CD4-positive, alpha-beta T cell (primary cell): ENCODE data around the gene GLO1. TPM values are rescaled to one million over a fixed set of nuclear protein-coding genes. Genes with fewer than 3 reads are reported as not detected.

Experiments used
- ATAC-seq: fragments of 200-7000 bp; cut with Tn5 transposase; one replicate; pipeline ENCODE4 v1.10.0; 2022; ENCODE audit warnings: mild to moderate bottlenecking; ENCODE audit not compliant: poor library complexity
- CTCF ChIA-PET: fragments of 350-600 bp; sonication (Branson Sonifier 250); formaldehyde crosslinking; loops from one replicate; lab custom pipeline; 2021; ENCODE audit warnings: antibody characterized with exemption, inconsistent platforms; lab: Charles Lee
- POLR2A ChIA-PET: fragments of 350-600 bp; sonication (Branson Sonifier 250); formaldehyde crosslinking; loops from one replicate; lab custom pipeline; 2021; ENCODE audit warnings: antibody characterized with exemption, inconsistent platforms; lab: Charles Lee
- DNase-seq, 14 experiments: peaks; one replicate each; pipeline ENCODE4 v3.0.0-alpha.2; 2013 to 2020; ENCODE audit warnings: mixed read lengths in 2 of 14
- H3K27ac ChIP-seq, 2 donors: one replicate each; pipeline versions ENCODE4 v1.5.1 to v1.7.0; 2013; ENCODE audit warnings: low read length in 2 of 2, low read depth in 1 of 2, mild to moderate bottlenecking in 1 of 2
- H3K27me3 ChIP-seq, 2 experiments: 1 replicate in 1 of 2; 2 replicates in 1 of 2; pipeline versions ENCODE4 v1.6.1 to v1.7.0; 2013; ENCODE audit warnings: low read length in 2 of 2, control low read depth in 1 of 2, mild to moderate bottlenecking in 1 of 2, moderate library complexity in 1 of 2; ENCODE audit not compliant: insufficient read depth in 2 of 2, control insufficient read depth in 1 of 2
- H3K36me3 ChIP-seq: one replicate; pipeline ENCODE4 v1.6.1; 2013; ENCODE audit warnings: low read length, control low read depth; ENCODE audit not compliant: insufficient read depth
- H3K4me1 ChIP-seq: one replicate; pipeline ENCODE4 v1.6.1; 2013; ENCODE audit warnings: low read length, control low read depth; ENCODE audit not compliant: insufficient read depth
- H3K4me3 ChIP-seq: one replicate; pipeline ENCODE4 v1.5.1; 2013; ENCODE audit warnings: mild to moderate bottlenecking, low read length, moderate library complexity
- H3K9me3 ChIP-seq, 2 experiments: 1 replicate in 1 of 2; 2 replicates in 1 of 2; pipeline versions ENCODE4 v1.6.1 to v1.7.0; 2013; ENCODE audit warnings: low read length in 2 of 2, mild to moderate bottlenecking in 2 of 2, control low read depth in 1 of 2, moderate library complexity in 1 of 2; ENCODE audit not compliant: control insufficient read depth in 1 of 2, insufficient read depth in 1 of 2
- H3K27ac Mint-ChIP-seq: one replicate; pipeline ENCODE4 v1.8.0; 2020; ENCODE audit warnings: mixed read lengths
- H3K27me3 Mint-ChIP-seq: one replicate; pipeline ENCODE4 v1.8.0; 2021; ENCODE audit warnings: mixed read lengths
- H3K36me3 Mint-ChIP-seq: one replicate; pipeline ENCODE4 v1.8.0; 2021; ENCODE audit warnings: low read depth, mixed read lengths
- H3K4me1 Mint-ChIP-seq: one replicate; pipeline ENCODE4 v1.8.0; 2021; ENCODE audit warnings: low read depth, mixed read lengths
- H3K4me3 Mint-ChIP-seq: one replicate; pipeline ENCODE4 v1.8.0; 2020; ENCODE audit warnings: mild to moderate bottlenecking, mixed read lengths
- H3K9me3 Mint-ChIP-seq: one replicate; pipeline ENCODE4 v1.8.0; 2020; ENCODE audit warnings: mixed read lengths
- intact Hi-C, 2 experiments: fragments of 100-400 bp; cut with DNase I in 1 of 2; cut with micrococcal nuclease in 1 of 2; formaldehyde crosslinking; loops; one replicate each; pipeline versions ENCODE4 v1.15.1 to v1.9.0; 2023 to 2025; cut with DNase I, micrococcal nuclease
- total RNA-seq, 174 experiments: library from RNA in 2 of 174; stranded (reverse) in 2 of 174; gene quantifications; one replicate each; pipeline ENCODE4 v1.2.3 and lab custom pipeline; 2021 to 2026
- TF ChIP-seq, protein P1 (sequence below): fragments of 200-600 bp; IDR thresholded peaks from one replicate; pipeline ENCODE4 v1.8.0; 2022; ENCODE audit warnings: antibody characterized with exemption, mild to moderate bottlenecking

GLO1 gene
- total RNA-seq, 2 experiments from 2014 or later = 24.1 to 26.2 TPM

DNA sequence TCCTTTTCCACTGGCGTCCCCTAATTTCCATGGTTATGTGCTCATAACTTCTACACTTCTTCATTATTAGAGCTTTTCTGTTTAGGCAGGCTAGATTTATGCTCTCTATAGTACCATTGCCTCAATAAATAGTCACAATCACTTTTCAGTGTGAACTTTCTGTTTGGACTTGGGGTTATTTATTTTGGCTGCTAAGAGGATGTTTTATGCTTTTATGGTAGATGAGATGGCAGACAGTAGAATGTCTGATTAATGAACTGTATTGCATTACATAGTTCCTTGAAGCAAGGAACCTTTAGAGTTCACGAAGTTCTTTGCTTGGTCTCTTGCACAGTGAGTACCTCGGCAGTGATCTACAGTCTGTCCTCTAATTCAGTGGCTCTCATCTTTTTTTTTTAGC, 19.1 kb upstream of the GLO1 start:
- Mint-ChIP-seq H3K4me1 (no peaks in the 10 kb centered on the region), H3K27me3 (peaks cover 47% of the 10 kb centered on the region), H3K4me3 (no peak overlapping the region), H3K36me3 (no peaks in the 10 kb centered on the region), H3K9me3 (no peaks in the 10 kb centered on the region), H3K27ac (no peak overlapping the region)
- intact Hi-C loops = no loop called here
- POLR2A ChIA-PET = interaction anchor here (1.8 kb wide), 1 partner anchor 19 kb away, joined by 6 read pairs; the partner anchor contains the start of gene GLO1
- DNase-seq (no peak), ATAC-seq (no peak)
- Histone ChIP-seq H3K4me3 (no peak overlapping the region), H3K36me3 (no peaks in the 10 kb centered on the region), H3K4me1 (no peaks in the 10 kb centered on the region), H3K9me3 (peaks cover 0 to 3% of the 10 kb centered on the region in 2 experiments), H3K27me3 (peaks cover 14 to 16% of the 10 kb centered on the region in 2 experiments), H3K27ac (no peak overlapping the region)
- CTCF ChIA-PET = no interaction called here
- TF ChIP-seq, protein P1, sequence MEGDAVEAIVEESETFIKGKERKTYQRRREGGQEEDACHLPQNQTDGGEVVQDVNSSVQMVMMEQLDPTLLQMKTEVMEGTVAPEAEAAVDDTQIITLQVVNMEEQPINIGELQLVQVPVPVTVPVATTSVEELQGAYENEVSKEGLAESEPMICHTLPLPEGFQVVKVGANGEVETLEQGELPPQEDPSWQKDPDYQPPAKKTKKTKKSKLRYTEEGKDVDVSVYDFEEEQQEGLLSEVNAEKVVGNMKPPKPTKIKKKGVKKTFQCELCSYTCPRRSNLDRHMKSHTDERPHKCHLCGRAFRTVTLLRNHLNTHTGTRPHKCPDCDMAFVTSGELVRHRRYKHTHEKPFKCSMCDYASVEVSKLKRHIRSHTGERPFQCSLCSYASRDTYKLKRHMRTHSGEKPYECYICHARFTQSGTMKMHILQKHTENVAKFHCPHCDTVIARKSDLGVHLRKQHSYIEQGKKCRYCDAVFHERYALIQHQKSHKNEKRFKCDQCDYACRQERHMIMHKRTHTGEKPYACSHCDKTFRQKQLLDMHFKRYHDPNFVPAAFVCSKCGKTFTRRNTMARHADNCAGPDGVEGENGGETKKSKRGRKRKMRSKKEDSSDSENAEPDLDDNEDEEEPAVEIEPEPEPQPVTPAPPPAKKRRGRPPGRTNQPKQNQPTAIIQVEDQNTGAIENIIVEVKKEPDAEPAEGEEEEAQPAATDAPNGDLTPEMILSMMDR = no peak

DNA sequence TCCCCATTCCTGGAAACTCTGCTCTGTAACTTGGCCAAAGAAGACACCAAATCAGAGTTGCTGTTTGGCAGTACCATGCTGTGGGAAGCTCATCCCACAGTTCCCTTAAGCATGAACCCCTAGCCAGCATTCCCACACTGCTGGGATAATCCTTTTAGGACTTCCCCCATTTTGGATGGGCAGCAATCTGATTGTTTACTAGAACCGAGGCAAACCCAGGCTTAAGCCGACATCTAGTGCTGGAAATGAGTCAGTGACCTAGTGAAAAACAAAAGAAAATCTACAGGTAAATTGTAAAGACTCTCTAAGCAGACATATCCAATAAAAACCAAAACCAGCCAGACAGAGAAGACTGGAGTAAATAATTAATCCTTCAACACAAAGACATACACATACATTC, 17.4 kb upstream of the GLO1 start:
- Mint-ChIP-seq H3K4me3 (no peak overlapping the region), H3K36me3 (no peaks in the 10 kb centered on the region), H3K27ac (no peak overlapping the region), H3K4me1 (no peaks in the 10 kb centered on the region), H3K9me3 (no peaks in the 10 kb centered on the region), H3K27me3 (peaks cover 58% of the 10 kb centered on the region)
- Histone ChIP-seq H3K36me3 (no peaks in the 10 kb centered on the region), H3K9me3 (peaks cover 0 to 3% of the 10 kb centered on the region in 2 experiments), H3K27ac (no peak overlapping the region), H3K27me3 (peaks cover 25 to 30% of the 10 kb centered on the region in 2 experiments), H3K4me3 (no peak overlapping the region), H3K4me1 (peaks cover 3% of the 10 kb centered on the region)
- ATAC-seq (no peak), DNase-seq (no peak)
- ChIA-PET CTCF (no interaction called here), POLR2A (interaction anchor here (1.8 kb wide), 1 partner anchor 17 kb away, joined by 6 read pairs; the partner anchor contains the start of gene GLO1)
- intact Hi-C loops = no loop called here
- TF ChIP-seq, protein P1 = no peak

DNA sequence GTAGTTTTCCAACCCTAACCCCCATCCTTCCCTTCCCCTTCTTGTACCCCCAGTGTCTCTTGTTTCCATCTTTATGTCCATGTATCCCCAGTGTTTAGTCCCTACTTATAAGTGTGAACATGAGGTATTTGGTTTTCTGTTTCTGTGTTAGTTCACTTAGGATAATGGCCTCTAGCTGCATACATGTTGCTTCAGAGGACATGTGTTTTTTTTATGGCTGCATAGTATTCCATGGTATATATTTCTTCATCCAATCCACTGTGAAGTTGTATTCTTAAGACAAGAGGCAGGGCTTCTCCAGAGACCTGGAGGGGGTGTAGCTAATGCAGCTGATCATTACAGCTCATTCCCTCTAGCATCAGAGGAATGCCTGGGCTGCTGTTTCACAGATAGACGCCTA, 16.4 kb upstream of the GLO1 start:
- Mint-ChIP-seq H3K27ac (no peak overlapping the region), H3K4me1 (peaks cover 5% of the 10 kb centered on the region), H3K4me3 (no peak overlapping the region), H3K36me3 (no peaks in the 10 kb centered on the region), H3K27me3 (peaks cover 64% of the 10 kb centered on the region), H3K9me3 (no peaks in the 10 kb centered on the region)
- H3K4me3 ChIP-seq = no peak overlapping the region
- H3K4me1 ChIP-seq = peaks cover 12% of the 10 kb centered on the region
- TF ChIP-seq, protein P1 = no peak
- H3K36me3 ChIP-seq = no peaks in the 10 kb centered on the region
- no peak for DNase-seq
- H3K27me3 ChIP-seq = peaks cover 25 to 33% of the 10 kb centered on the region in 2 experiments
- CTCF ChIA-PET = no interaction called here
- intact Hi-C loops = no loop called here
- ATAC-seq = no peak
- H3K27ac ChIP-seq = no peak overlapping the region
- H3K9me3 ChIP-seq = peaks cover 0 to 3% of the 10 kb centered on the region in 2 experiments
- POLR2A ChIA-PET = no interaction called here
